Stimulated activated CD4-positive, alpha-beta T cell treated with anti-CD3 and anti-CD28 coated beads, Interleukin-15, amount 100 ng/mL, for 48 hours (primary cell): ENCODE data around the gene MAP4.

Experiments used
- DNase-seq, 2 donors: peaks; one replicate each; pipeline ENCODE4 v3.0.0-alpha.2; 2020; ENCODE audit warnings: low read depth in 2 of 2

MAP4 gene

DNA sequence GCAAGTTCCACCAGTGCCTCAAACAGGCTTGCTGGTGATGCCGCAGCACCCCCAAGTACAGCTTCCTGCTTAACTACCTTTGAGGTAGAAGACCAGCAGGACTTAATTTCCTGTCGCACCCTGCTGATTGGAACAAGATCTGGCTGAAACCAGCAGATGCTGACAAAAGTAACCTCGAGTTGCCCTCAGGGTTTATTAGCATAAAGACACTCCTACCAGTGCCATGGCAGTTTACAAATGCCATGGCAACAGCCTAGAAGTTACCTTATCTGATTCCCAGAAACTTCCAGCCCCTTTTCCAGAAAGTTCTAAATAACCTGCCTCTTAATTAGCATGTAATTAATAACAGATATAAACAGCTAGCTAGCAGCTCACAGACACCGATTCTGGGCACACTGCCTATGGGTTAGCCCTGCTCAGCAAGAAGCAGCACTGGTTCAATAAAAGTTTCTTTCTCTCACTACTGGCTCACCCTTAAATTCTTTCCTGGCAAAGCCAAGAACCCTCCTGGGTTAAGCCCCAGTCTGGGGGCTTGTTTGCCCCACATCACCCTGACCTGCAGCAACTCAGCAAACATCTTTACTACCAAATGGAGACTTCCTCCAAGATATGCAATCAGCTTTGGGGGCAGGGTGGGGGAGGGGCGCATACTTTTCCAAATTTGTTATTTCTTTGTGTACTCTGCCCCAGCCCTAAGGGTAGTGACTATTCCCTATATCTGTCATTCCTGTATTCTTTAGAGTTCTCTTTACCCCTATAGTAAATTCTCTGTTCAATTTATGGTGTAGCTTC lies 54.2 kb downstream of the MAP4 start:
- peak in 1 of 2 donors; percentile 0 for DNase-seq

DNA sequence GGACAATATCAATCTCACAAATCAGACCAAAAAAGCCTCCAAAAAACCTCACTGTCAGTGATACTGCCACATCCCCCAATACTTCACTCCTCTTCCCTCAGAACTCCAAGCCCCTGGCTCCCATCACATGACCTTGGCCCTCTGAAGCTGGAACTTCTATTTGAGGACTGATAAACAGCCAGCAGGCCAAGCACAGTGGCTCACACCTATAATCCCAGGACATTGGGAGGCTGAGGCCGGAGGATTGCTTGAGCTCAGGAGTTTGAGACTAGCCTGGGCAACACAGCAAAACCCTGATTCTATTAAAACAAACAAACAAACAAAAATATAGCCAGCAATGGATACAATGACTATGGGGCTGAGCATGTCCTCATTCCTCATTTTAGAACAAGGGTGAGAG lies 55.2 kb downstream of the MAP4 start:
- no peak for DNase-seq

- no peak for DNase-seq
Observed at GRCh38 chr3:47956521-47956920, 59.7 kb downstream of the MAP4 start.

- DNase-seq: no peak
Observed at GRCh38 chr3:47954567-47954966, 61.6 kb downstream of the MAP4 start.

DNA sequence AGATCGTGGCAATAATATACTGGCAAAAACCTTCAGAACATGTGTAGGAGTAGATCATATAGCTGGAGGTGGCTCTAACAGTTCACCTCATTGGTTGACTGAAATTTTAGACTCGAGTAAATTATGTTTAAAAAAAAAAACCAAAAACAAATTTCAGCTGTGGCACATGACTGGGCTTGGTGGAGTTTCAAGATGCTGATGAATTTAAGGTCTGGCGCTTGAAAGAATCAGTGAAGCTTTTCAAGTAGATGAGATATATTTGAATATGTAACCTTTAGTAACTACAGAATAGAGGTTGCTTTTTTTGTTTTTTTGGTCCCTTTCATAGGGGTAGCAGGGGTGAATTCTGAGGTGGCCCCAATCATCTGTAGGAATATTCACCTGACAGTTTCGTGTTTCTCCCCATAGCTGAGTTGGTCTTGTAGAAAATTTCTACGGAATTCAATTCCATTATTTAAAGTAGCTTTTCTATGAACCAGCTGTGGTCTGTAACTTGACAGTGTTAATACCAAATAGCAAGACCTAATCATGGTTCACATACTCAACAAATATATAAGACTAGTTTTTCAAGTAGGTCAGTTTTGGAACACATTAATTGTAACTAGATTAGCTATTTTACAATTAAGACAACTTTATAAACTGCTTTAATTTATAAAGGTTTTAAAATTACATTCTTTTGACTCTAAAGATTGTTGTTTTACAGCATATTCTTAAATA lies 65.6 kb downstream of the MAP4 start:
- no peak for DNase-seq

- DNase-seq: no peak
Observed at GRCh38 chr3:47949979-47950378, 66.2 kb downstream of the MAP4 start.

DNA sequence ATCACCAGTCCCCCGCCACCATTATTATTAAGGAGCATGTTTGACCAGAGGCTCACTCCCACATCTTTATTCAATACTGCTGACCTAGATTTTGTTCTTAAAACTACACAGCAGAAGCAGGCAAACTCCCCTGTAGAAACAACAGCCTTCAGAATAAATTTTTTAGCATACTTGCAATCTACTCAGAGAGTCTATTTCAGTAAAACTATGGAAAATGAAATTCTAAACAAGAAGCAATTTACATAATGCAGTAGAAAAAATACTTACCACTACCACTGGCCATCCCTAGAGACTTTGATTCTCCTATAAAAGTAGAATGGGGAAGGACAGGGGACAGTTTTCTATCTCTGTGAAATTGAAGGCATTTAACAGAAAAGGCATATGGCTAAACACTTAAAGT lies 76.0 kb downstream of the MAP4 start:
- no peak for DNase-seq

- no peak for DNase-seq
Observed at GRCh38 chr3:47932421-47932820, 83.8 kb downstream of the MAP4 start.

DNA sequence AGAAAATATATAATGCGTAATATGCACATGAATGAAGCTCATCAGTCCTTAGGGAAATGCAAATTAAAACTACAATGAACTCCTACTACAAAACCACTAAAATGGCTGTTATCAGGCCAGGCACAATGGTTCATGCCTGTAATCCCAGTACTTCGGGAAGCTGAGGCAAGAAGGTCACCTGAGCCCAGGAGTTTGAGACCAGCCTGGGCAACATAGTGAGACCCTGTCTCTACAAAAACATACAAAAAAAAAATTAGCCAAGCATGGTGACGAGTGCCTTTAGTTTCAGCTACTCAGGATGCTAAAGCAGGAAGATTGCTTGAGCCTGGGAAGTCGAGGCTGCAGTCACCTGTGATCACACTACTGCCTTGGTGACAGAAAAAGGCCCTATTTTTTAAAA lies 85.2 kb downstream of the MAP4 start:
- DNase-seq: no peak

- no peak for DNase-seq
Observed at GRCh38 chr3:47916696-47917095, 99.5 kb downstream of the MAP4 start.

DNA sequence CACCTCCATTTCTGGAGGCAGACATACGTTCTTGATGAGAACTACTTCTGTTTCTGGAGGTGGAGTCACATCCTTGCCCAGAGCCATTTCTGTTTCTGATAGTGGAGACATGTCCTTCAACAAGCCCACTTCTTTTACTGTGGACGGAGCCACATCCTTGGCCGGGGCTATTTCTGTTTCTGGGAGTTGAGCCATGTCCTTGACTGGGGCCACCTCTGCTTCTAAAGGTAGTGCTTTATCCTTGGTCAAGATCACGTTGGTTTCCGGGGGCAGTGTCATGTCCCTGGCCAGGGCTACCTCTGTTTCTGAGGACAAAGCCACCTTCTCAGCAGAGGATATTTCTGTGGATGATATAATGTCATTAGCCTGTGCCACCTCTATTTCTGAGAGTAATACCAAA lies 100.0 kb downstream of the MAP4 start:
- DNase-seq: no peak

GRCh38 chr3:47912006-47912504 lies 104.2 kb downstream of the MAP4 start:
- no peak for DNase-seq

- DNase-seq: no peak
Observed at GRCh38 chr3:47910777-47911440, 105.3 kb downstream of the MAP4 start.

GRCh38 chr3:47910233-47910632 lies 106.0 kb downstream of the MAP4 start:
- DNase-seq: no peak

DNA sequence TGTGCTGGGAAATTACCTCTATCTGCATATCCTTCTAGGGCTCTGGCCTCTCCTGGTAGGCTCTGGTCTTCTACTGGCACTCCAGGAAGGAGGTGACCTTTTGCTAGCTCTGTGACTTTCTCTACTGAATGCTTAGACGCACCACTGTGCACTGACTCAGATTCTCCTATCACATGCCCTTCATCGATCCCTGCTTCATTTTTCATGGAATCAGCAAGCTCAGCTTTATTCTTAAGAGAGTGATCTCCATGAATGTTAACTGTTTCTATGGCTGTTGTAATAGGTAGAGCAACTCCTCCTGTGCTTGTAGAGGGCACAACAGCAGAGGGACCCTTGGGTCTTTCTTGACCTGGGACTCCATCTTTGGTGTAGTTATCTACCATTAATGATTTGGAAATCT lies 106.6 kb downstream of the MAP4 start:
- no peak for DNase-seq

- no peak for DNase-seq
Observed at GRCh38 chr3:47908744-47909143, 107.5 kb downstream of the MAP4 start.

- no peak for DNase-seq
Observed at GRCh38 chr3:47907784-47908183, 108.4 kb downstream of the MAP4 start.

DNA sequence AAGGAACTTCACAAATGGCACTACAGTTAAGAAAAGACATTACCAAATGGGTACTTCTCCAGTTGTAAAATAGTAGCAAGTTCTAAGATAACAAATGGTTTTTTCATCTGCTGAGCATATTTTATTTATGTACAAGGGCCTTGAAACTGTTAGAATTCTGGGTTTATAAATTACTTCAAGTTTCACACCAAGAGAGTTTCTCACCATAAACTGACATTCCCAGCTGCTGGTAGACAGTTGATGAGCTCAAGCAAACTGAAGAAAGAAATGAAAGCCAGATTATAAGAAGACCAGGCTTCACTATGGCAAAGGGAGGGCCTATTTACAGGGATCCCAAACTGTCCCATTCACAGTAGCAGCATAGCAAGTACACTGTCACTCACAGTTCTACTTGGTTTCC lies 113.5 kb downstream of the MAP4 start:
- no peak for DNase-seq

- DNase-seq: no peak
Observed at GRCh38 chr3:47901280-47901833, 114.9 kb downstream of the MAP4 start.

- DNase-seq: no peak
Observed at GRCh38 chr3:47899495-47900108, 116.6 kb downstream of the MAP4 start.

- DNase-seq: no peak
Observed at GRCh38 chr3:47897954-47898353, 118.3 kb downstream of the MAP4 start.

- no peak for DNase-seq
Observed at GRCh38 chr3:47896736-47897135, 119.5 kb downstream of the MAP4 start.
